ENCODE data around the gene AARS2. TPM values are rescaled to one million over a fixed set of nuclear protein-coding genes. Genes with fewer than 3 reads are reported as not detected.

The AARS2 gene
- total RNA-seq, 1 experiment from 2014 or later, result 21.7 TPM

DNA sequence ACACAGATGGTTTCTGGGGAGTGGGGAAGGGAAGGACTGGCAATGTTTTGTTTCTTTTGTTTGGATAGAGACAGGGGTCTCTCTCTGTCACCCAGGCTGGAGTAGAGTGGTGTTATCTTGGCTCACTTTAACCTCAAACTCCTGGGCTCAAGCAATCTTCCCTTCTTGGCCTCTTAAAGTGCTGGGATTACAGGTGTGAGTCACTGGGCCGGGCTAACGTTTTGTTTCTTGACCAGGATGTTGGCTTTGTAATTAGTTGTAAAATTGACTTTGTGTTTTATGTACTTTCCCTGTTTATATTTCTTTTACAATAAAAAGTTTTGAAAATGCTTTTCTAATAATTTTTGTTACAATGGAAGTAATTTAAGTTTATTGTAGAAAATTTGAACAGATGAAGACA, 40.2 kb upstream of the AARS2 start:
- no peak overlapping the region for H3K18ac ChIP-seq (ENCODE audit: insufficient read length, low read depth, low read length)

More for the DNA sequence above, 40.2 kb upstream of the AARS2 start:
- Histone ChIP-seq H3T11ph (ENCODE audit: low read length) (no peak overlapping the region), H3K9me3 (ENCODE audit: control insufficient read depth, low read depth, low read length) (no peaks in the 10 kb centered on the region), H3K23me2 (ENCODE audit: insufficient read length, low read depth, low read length, poor library complexity, severe bottlenecking) (no peaks in the 10 kb centered on the region), H2BK120ac (ENCODE audit: low read depth, low read length, poor library complexity, severe bottlenecking) (no peak overlapping the region), H3K14ac (ENCODE audit: insufficient read depth, low read length) (no peak overlapping the region), H4K20me1 (ENCODE audit: control insufficient read depth, insufficient read depth, insufficient read length) (no peaks in the 10 kb centered on the region), H3K27ac (ENCODE audit: insufficient read length, low read depth, low read length) (no peak overlapping the region), H2AK5ac (ENCODE audit: insufficient read length, low read length) (no peak overlapping the region), H2BK15ac (ENCODE audit: low read depth, low read length) (no peak overlapping the region), H3K23ac (ENCODE audit: insufficient read length, low read depth, low read length) (no peak overlapping the region), H2BK20ac (ENCODE audit: low read depth, low read length, poor library complexity, severe bottlenecking) (no peak overlapping the region), H3K79me1 (ENCODE audit: insufficient read depth, low read depth, low read length, poor library complexity, severe bottlenecking) (no peaks in the 10 kb centered on the region), H3K9ac (ENCODE audit: extremely low read depth, insufficient read length, low read length) (no peak overlapping the region), H3K79me2 (ENCODE audit: insufficient read depth, low read length) (no peaks in the 10 kb centered on the region), H4K8ac (replicated peaks; ENCODE audit: insufficient read length, low read depth, low read length) (no peak overlapping the region), H3K4me1 (ENCODE audit: insufficient read depth, low read length) (0 out of 2 replicates have a peak, but pooled peaks cover 4% of the 10 kb centered on the region), H3K27me3 (ENCODE audit: insufficient read depth, low read length) (no peaks in the 10 kb centered on the region), H2AFZ (ENCODE audit: low read length) (no peak overlapping the region), H2BK12ac (ENCODE audit: insufficient read length, low read depth, low read length) (no peak overlapping the region), H3K4ac (ENCODE audit: low read depth, low read length) (no peak overlapping the region), H3K56ac (ENCODE audit: insufficient read length, low read depth, low read length) (no peak overlapping the region), H3K4me2 (ENCODE audit: insufficient read depth, insufficient read length, low read length) (no peak overlapping the region), H4K5ac (ENCODE audit: insufficient read length, low read depth, low read length) (no peak overlapping the region), H2BK5ac (ENCODE audit: insufficient read length, low read length) (no peak overlapping the region), H4K91ac (ENCODE audit: insufficient read length, low read depth, low read length) (no peak overlapping the region)
- Mint-ChIP-seq H3K4me3 (no peak overlapping the region), H3K27me3 (ENCODE audit: low read depth) (peaks cover 5% of the 10 kb centered on the region; the same call in 1 of the 2 replicates), H3K4me1 (peaks cover 11 to 12% of the 10 kb centered on the region in 2 experiments), H3K36me3 (ENCODE audit: insufficient read depth in 1 of 3, low read depth in 3 of 3) (no peaks in the 10 kb centered on the region), H3K27ac (no peak overlapping the region), H3K9me3 (no peaks in the 10 kb centered on the region)
- TF ChIP-seq, protein P1, sequence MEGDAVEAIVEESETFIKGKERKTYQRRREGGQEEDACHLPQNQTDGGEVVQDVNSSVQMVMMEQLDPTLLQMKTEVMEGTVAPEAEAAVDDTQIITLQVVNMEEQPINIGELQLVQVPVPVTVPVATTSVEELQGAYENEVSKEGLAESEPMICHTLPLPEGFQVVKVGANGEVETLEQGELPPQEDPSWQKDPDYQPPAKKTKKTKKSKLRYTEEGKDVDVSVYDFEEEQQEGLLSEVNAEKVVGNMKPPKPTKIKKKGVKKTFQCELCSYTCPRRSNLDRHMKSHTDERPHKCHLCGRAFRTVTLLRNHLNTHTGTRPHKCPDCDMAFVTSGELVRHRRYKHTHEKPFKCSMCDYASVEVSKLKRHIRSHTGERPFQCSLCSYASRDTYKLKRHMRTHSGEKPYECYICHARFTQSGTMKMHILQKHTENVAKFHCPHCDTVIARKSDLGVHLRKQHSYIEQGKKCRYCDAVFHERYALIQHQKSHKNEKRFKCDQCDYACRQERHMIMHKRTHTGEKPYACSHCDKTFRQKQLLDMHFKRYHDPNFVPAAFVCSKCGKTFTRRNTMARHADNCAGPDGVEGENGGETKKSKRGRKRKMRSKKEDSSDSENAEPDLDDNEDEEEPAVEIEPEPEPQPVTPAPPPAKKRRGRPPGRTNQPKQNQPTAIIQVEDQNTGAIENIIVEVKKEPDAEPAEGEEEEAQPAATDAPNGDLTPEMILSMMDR (conservative IDR thresholded peaks at IDR 0.05), result no peak
- DNase-seq, result no peak
- WGBS (ENCODE audit: extremely low coverage, insufficient read length, low lambda C conversion rate), result no CpG with 5 or more reads among the region's 2 CpGs

All from H9 (cell line).